Jurkat, Clone E6-1 (cell line): ENCODE results near the gene USP17L13. TPM values are rescaled to one million over a fixed set of nuclear protein-coding genes. Genes with fewer than 3 reads are reported as not detected.
"Not testable (repeated sequence)": the region's sequence is repeated elsewhere in the genome, so short reads cannot be mapped to it uniquely, and the experiment has no call there.

Experiments used
- DNase-seq: peaks from one replicate; pipeline ENCODE4 v3.0.0-alpha.2; 2011; ENCODE audit warnings: low read depth, low spot score
- H3K4me3 ChIP-seq: 2 replicates; pipeline ENCODE4 v1.5.1; 2011; ENCODE audit warnings: mild to moderate bottlenecking, low read length, control low read depth, moderate library complexity
- polyA plus RNA-seq: library from polyadenylated mRNA; unstranded; fragments of >200 nt; gene quantifications from one replicate; pipeline ENCODE4 v1.2.1, GENCODE V29; 2012; ENCODE audit warnings: missing spikeins; ENCODE audit not compliant: insufficient read length, insufficient read depth

The USP17L13 gene
- polyA plus RNA-seq = not detected

DNA sequence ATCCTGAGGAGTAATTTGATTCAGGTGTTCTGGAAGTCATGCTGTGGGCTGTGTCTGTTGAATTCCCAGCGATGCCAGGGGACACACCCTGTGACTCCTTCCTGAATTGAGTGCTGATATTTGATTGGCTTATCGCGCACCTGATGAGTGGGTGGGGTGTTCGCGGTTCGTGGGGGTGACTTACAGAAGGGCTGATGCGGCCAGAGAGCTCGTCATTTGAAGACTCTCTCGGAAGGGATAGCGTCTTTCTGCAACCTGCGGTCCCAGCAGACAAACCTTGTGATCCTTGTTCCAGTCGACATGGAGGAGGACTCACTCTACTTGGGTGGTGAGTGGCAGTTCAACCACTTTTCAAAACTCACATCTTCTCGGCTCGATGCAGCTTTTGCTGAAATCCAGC lies at the start of gene USP17L13:
TSS of gene USP17L13 (plus strand) at position 301 of the 400 bp plus-strand sequence. CDS start at position 301, 0 bp downstream.
- not testable (repeated sequence) for DNase-seq, H3K4me3 ChIP-seq

GRCh38 chr4:9210357-9210756 lies 14.3 kb upstream of the USP17L13 start, which contains the start of gene USP17L10:
USP17L10 (plus strand) TSS chr4:9210657; CDS start chr4:9210657, 0 bp downstream.
- H3K4me3 ChIP-seq, DNase-seq: not testable (repeated sequence)

- H3K4me3 ChIP-seq, DNase-seq: not testable (repeated sequence)
Observed at GRCh38 chr4:9214701-9215100, 10.0 kb upstream of the USP17L13 start.

- not testable (repeated sequence) for H3K4me3 ChIP-seq, DNase-seq
Observed at GRCh38 chr4:9215105-9215504, 9.6 kb upstream of the USP17L13 start, which contains the start of gene USP17L11. USP17L11 (plus strand) TSS chr4:9215405; CDS start chr4:9215405, 0 bp downstream.

- DNase-seq, H3K4me3 ChIP-seq: not testable (repeated sequence)
Observed at GRCh38 chr4:9219852-9220251, 4.8 kb upstream of the USP17L13 start, which contains the start of gene USP17L12. USP17L12 (plus strand) TSS chr4:9220152; CDS start chr4:9220152, 0 bp downstream.

DNA sequence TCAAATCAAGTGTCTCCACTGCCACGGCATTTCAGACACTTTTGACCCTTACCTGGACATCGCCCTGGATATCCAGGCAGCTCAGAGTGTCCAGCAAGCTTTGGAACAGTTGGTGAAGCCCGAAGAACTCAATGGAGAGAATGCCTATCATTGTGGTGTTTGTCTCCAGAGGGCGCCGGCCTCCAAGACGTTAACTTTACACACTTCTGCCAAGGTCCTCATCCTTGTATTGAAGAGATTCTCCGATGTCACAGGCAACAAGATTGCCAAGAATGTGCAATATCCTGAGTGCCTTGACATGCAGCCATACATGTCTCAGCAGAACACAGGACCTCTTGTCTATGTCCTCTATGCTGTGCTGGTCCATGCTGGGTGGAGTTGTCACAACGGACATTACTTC lies 5.6 kb downstream of the USP17L13 start:
- H3K4me3 ChIP-seq, DNase-seq: not testable (repeated sequence)

DNA sequence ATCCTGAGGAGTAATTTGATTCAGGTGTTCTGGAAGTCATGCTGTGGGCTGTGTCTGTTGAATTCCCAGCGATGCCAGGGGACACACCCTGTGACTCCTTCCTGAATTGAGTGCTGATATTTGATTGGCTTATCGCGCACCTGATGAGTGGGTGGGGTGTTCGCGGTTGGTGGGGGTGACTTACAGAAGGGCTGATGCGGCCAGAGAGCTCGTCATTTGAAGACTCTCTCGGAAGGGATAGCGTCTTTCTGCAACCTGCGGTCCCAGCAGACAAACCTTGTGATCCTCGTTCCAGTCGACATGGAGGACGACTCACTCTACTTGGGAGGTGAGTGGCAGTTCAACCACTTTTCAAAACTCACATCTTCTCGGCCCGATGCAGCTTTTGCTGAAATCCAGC lies 9.4 kb downstream of the USP17L13 start, which contains the start of gene USP17L15:
TSS of gene USP17L15 (plus strand) at position 301 of the 400 bp plus-strand sequence. CDS start at position 301, 0 bp downstream.
- H3K4me3 ChIP-seq, DNase-seq: not testable (repeated sequence)

GRCh38 chr4:9238461-9238860 lies 13.8 kb downstream of the USP17L13 start:
- DNase-seq, H3K4me3 ChIP-seq: not testable (repeated sequence)

GRCh38 chr4:9243579-9243978 lies 18.9 kb downstream of the USP17L13 start, which contains the start of gene USP17L17:
USP17L17 (plus strand) TSS chr4:9243879; CDS start chr4:9243879, 0 bp downstream.
- DNase-seq, H3K4me3 ChIP-seq: not testable (repeated sequence)

- DNase-seq, H3K4me3 ChIP-seq: not testable (repeated sequence)
Observed at GRCh38 chr4:9247953-9248680, 23.4 kb downstream of the USP17L13 start, which contains the start of gene USP17L18. USP17L18 (plus strand) TSS chr4:9248630; CDS start chr4:9248630, 0 bp downstream.

- DNase-seq, H3K4me3 ChIP-seq: not testable (repeated sequence)
Observed at GRCh38 chr4:9253078-9253477, 28.4 kb downstream of the USP17L13 start, which contains the start of gene USP17L19. USP17L19 (plus strand) TSS chr4:9253378; CDS start chr4:9253378, 0 bp downstream.

GRCh38 chr4:9257824-9258223 lies 33.1 kb downstream of the USP17L13 start, which contains the start of gene USP17L20:
USP17L20 (plus strand) TSS chr4:9258124; CDS start chr4:9258124, 0 bp downstream.
- H3K4me3 ChIP-seq, DNase-seq: not testable (repeated sequence)

GRCh38 chr4:9262572-9262971 lies 37.9 kb downstream of the USP17L13 start, which contains the start of gene USP17L21:
USP17L21 (plus strand) TSS chr4:9262872; CDS start chr4:9262872, 0 bp downstream.
- H3K4me3 ChIP-seq, DNase-seq: not testable (repeated sequence)

- DNase-seq, H3K4me3 ChIP-seq: not testable (repeated sequence)
Observed at GRCh38 chr4:9267319-9267718, 42.6 kb downstream of the USP17L13 start, which contains the start of gene USP17L22. USP17L22 (plus strand) TSS chr4:9267619; CDS start chr4:9267619, 0 bp downstream.

GRCh38 chr4:9271719-9272118 lies 47.0 kb downstream of the USP17L13 start:
- not testable (repeated sequence) for DNase-seq, H3K4me3 ChIP-seq
